H1 (cell line): ENCODE measurements around the gene TMPRSS4. TPM values are rescaled to one million over a fixed set of nuclear protein-coding genes. Genes with fewer than 3 reads are reported as not detected.

ENCODE experiments used
- CTCF ChIA-PET: fragments of 300-600 bp; sonication (Branson Sonifier 250); formaldehyde crosslinking; loops from one replicate; lab custom pipeline; 2021; ENCODE audit not compliant: partially characterized antibody; lab: Charles Lee
- POLR2A ChIA-PET: fragments of 300-600 bp; sonication (Branson Sonifier 250); formaldehyde crosslinking; loops from one replicate; lab custom pipeline; 2021; ENCODE audit warnings: inconsistent platforms; ENCODE audit not compliant: partially characterized antibody; lab: Charles Lee
- DNase-seq, 2 experiments: peaks; one replicate each; pipeline versions ENCODE4 v3.0.0 to v3.0.0-alpha.2; 2010 to 2022; ENCODE audit warnings: low spot score in 2 of 2, low read depth in 1 of 2, mixed read lengths in 1 of 2
- FAIRE-seq: peaks from 2 replicates; lab custom pipeline; 2011; peaks lifted over from hg19 to GRCh38; lab: Jason Lieb, UNC
- H2AFZ ChIP-seq: 2 replicates; pipeline ENCODE4 v1.8.1; 2012; ENCODE audit warnings: low read length, inconsistent platforms
- H2AK5ac ChIP-seq: 2 replicates; pipeline ENCODE4 v1.6.1; 2013; ENCODE audit warnings: low read depth, low read length
- H2BK120ac ChIP-seq: replicated peaks from 2 replicates; pipeline ENCODE3; 2013; ENCODE audit warnings: low read depth, low read length, inconsistent platforms
- H2BK12ac ChIP-seq: 2 replicates; pipeline ENCODE4 v1.6.1; 2013; ENCODE audit warnings: low read depth, low read length
- H2BK15ac ChIP-seq: 2 replicates; pipeline ENCODE4 v1.6.1; 2013; ENCODE audit warnings: low read length
- H2BK20ac ChIP-seq: 2 replicates; pipeline ENCODE4 v1.6.1; 2013; ENCODE audit warnings: low read length
- H2BK5ac ChIP-seq: 2 replicates; pipeline ENCODE4 v1.6.1; 2013; ENCODE audit warnings: low read depth, low read length
- H3K14ac ChIP-seq: 2 replicates; pipeline ENCODE4 v1.6.1; 2013; ENCODE audit warnings: inconsistent platforms; ENCODE audit not compliant: insufficient read length
- H3K18ac ChIP-seq: 2 replicates; pipeline ENCODE4 v1.6.1; 2013; ENCODE audit warnings: low read length; ENCODE audit errors: extremely low read depth
- H3K23ac ChIP-seq: 2 replicates; pipeline ENCODE4 v1.6.1; 2013; ENCODE audit warnings: inconsistent platforms; ENCODE audit not compliant: insufficient read length
- H3K23me2 ChIP-seq: 2 replicates; pipeline ENCODE4 v1.6.1; 2013; ENCODE audit warnings: low read depth, low read length
- H3K27ac ChIP-seq: 2 replicates; pipeline ENCODE4 v1.6.1; 2011; ENCODE audit warnings: low read depth, low read length, inconsistent platforms
- H3K27me3 ChIP-seq, 4 experiments: replicated peaks in 1 of 4; 1 replicate in 1 of 4; 2 replicates in 3 of 4; pipeline versions ENCODE4 v1.6.1 to v1.8.1; 2011 to 2013; ENCODE audit warnings: low read length in 3 of 4, mild to moderate bottlenecking in 3 of 4, inconsistent platforms in 2 of 4, mixed read lengths in 2 of 4, moderate library complexity in 1 of 4; ENCODE audit not compliant: control insufficient read depth in 3 of 4, insufficient read depth in 3 of 4; ENCODE audit errors: extremely low read depth in 1 of 4
- H3K36me3 ChIP-seq, 4 experiments: 2 replicates each; pipeline versions ENCODE4 v1.6.1 to v1.8.1; 2011 to 2013; ENCODE audit warnings: mild to moderate bottlenecking in 4 of 4, low read length in 3 of 4, moderate library complexity in 2 of 4, control low read depth in 1 of 4, inconsistent platforms in 1 of 4; ENCODE audit not compliant: insufficient read depth in 4 of 4, control insufficient read depth in 2 of 4
- H3K4ac ChIP-seq: replicated peaks from 2 replicates; pipeline ENCODE3; 2013; ENCODE audit warnings: low read length, low read depth, mixed read lengths, inconsistent platforms; ENCODE audit not compliant: insufficient read length
- H3K4me1 ChIP-seq, 4 experiments: replicated peaks in 1 of 4; 1 replicate in 1 of 4; 2 replicates in 3 of 4; pipeline versions ENCODE4 v1.6.1 to v1.8.1; 2011 to 2013; ENCODE audit warnings: low read length in 3 of 4, inconsistent platforms in 2 of 4, mixed read lengths in 1 of 4; ENCODE audit not compliant: insufficient read depth in 4 of 4, control insufficient read depth in 3 of 4
- H3K4me2 ChIP-seq, 2 experiments: 2 replicates each; pipeline versions ENCODE4 v1.6.1 to v1.8.1; 2011 to 2013; ENCODE audit warnings: low read depth in 2 of 2, low read length in 2 of 2, control low read depth in 1 of 2, inconsistent platforms in 1 of 2, mild to moderate bottlenecking in 1 of 2; ENCODE audit not compliant: insufficient read depth in 1 of 2
- H3K4me3 ChIP-seq, 4 experiments: fragments of 200-600, 300-600 bp in 1 of 4; sonication (generic), shearing (Covaris generic), sonication (Bioruptor Twin) in 1 of 4; 2 replicates each; pipeline versions ENCODE4 v1.5.1 to v1.8.1; 2011 to 2016; ENCODE audit warnings: low read length in 4 of 4, low read depth in 3 of 4, control low read depth in 2 of 4, inconsistent platforms in 2 of 4, mild to moderate bottlenecking in 2 of 4, mixed read lengths in 1 of 4, moderate library complexity in 1 of 4; ENCODE audit not compliant: insufficient read depth in 2 of 4; ENCODE audit errors: extremely low read depth in 1 of 4
- H3K56ac ChIP-seq: replicated peaks from 2 replicates; pipeline ENCODE3; 2013; ENCODE audit warnings: low read depth, mild to moderate bottlenecking, mixed read lengths, low read length, inconsistent platforms; ENCODE audit not compliant: insufficient read length
- H3K79me1 ChIP-seq: 2 replicates; pipeline ENCODE4 v1.6.1; 2013; ENCODE audit warnings: low read depth, low read length, control low read depth
- H3K79me2 ChIP-seq, 2 experiments: 2 replicates each; pipeline versions ENCODE4 v1.6.1 to v1.8.1; 2012 to 2013; ENCODE audit warnings: low read length in 2 of 2, mild to moderate bottlenecking in 2 of 2, inconsistent platforms in 1 of 2; ENCODE audit not compliant: insufficient read depth in 2 of 2, control insufficient read depth in 1 of 2
- H3K9ac ChIP-seq, 4 experiments: replicated peaks in 1 of 4; 1 replicate in 1 of 4; 2 replicates in 3 of 4; pipeline versions ENCODE4 v1.6.1 to v1.8.1; 2011 to 2013; ENCODE audit warnings: low read depth in 3 of 4, low read length in 3 of 4, control low read depth in 2 of 4, mild to moderate bottlenecking in 2 of 4, moderate library complexity in 2 of 4, inconsistent platforms in 1 of 4; ENCODE audit errors: extremely low read depth in 1 of 4
- H3K9me3 ChIP-seq, 2 experiments: 2 replicates each; pipeline versions ENCODE4 v1.6.1 to v1.8.1; 2012 to 2013; ENCODE audit warnings: mild to moderate bottlenecking in 2 of 2, moderate library complexity in 2 of 2, control low read depth in 1 of 2, inconsistent platforms in 1 of 2, low read depth in 1 of 2, low read length in 1 of 2, mixed read lengths in 1 of 2; ENCODE audit not compliant: insufficient read depth in 2 of 2
- H4K20me1 ChIP-seq, 2 experiments: replicated peaks in 1 of 2; 2 replicates each; pipeline versions ENCODE3 to v1.8.1; 2011 to 2013; ENCODE audit warnings: inconsistent platforms in 2 of 2, low read length in 2 of 2, mild to moderate bottlenecking in 1 of 2; ENCODE audit not compliant: insufficient read depth in 2 of 2, control insufficient read depth in 1 of 2
- H4K5ac ChIP-seq: 2 replicates; pipeline ENCODE4 v1.6.1; 2013; ENCODE audit warnings: low read length, low read depth, mixed read lengths, inconsistent platforms; ENCODE audit not compliant: insufficient read length
- H4K8ac ChIP-seq: 2 replicates; pipeline ENCODE4 v1.8.0; 2013; ENCODE audit warnings: mild to moderate bottlenecking, moderate library complexity, low read length, inconsistent platforms; ENCODE audit not compliant: insufficient read depth; ENCODE audit errors: extremely low read depth
- H4K91ac ChIP-seq: replicated peaks from 2 replicates; pipeline ENCODE3; 2013; ENCODE audit warnings: low read length, mixed read lengths, inconsistent platforms; ENCODE audit not compliant: insufficient read length
- BCL11A ChIP-seq, 2 experiments: IDR thresholded peaks; one replicate each; pipeline ENCODE4 v1.6.1; 2011; ENCODE audit warnings: low read depth in 2 of 2, low read length in 2 of 2, mild to moderate bottlenecking in 2 of 2
- CREB1 ChIP-seq: IDR thresholded peaks from 2 replicates; pipeline ENCODE4 v1.6.1; 2012; ENCODE audit warnings: inconsistent platforms
- KDM1A ChIP-seq: fragments of 200-600, 300-600 bp; sonication (generic); IDR thresholded peaks from 2 replicates; pipeline ENCODE4 v1.7.1; 2016; ENCODE audit warnings: mild to moderate bottlenecking, low read length, borderline replicate concordance
- MAFK ChIP-seq: IDR thresholded peaks from 2 replicates; pipeline ENCODE4 v1.6.1; 2012; ENCODE audit warnings: low read depth, mild to moderate bottlenecking, improper control_type of control experiment, low read length
- NANOG ChIP-seq: IDR thresholded peaks from 2 replicates; pipeline ENCODE4 v1.6.1; 2011; ENCODE audit warnings: low read length, low read depth, mild to moderate bottlenecking, inconsistent platforms; ENCODE audit not compliant: insufficient read depth, poor library complexity, severe bottlenecking
- RFX5 ChIP-seq: IDR thresholded peaks from 2 replicates; pipeline ENCODE4 v1.6.1; 2011; ENCODE audit warnings: low read depth, low read length, improper control_type of control experiment, borderline replicate concordance
- SUZ12 ChIP-seq: fragments of 200-600 bp; sonication (generic); IDR thresholded peaks from 2 replicates; pipeline ENCODE4 v1.6.1; 2012; ENCODE audit warnings: mild to moderate bottlenecking, inconsistent platforms, low read length, moderate library complexity, mixed read lengths
- TAF1 ChIP-seq: IDR thresholded peaks from 2 replicates; pipeline ENCODE4 v1.6.1; 2011; ENCODE audit warnings: mild to moderate bottlenecking, low read depth, low read length
- TCF12 ChIP-seq: IDR thresholded peaks from 2 replicates; pipeline ENCODE4 v1.6.1; 2011; ENCODE audit warnings: low read depth, mild to moderate bottlenecking, low read length
- WGBS, 2 experiments: shearing (Covaris generic) in 1 of 2; methylation state at CpG; one replicate each; pipeline versions ENCODE4 v1.1.6 to v1.1.7; 2013 to 2015; ENCODE audit warnings: low lambda C conversion rate in 2 of 2, mixed read lengths in 2 of 2, inconsistent platforms in 1 of 2, low coverage in 1 of 2, missing lambda C conversion rate in 1 of 2; ENCODE audit not compliant: insufficient replicate concordance in 2 of 2, insufficient coverage in 1 of 2, insufficient read length in 1 of 2; ENCODE audit errors: extremely low coverage in 1 of 2, missing lambda C conversion rate in 1 of 2; 5-methylcytosine and 5-hydroxymethylcytosine counted together
- polyA plus RNA-seq, 7 experiments: library from polyadenylated mRNA; depleted of rRNA in 3 of 7; stranded (reverse) in 5 of 7; unstranded in 2 of 7; fragments of >200 nt in 5 of 7; fragments of 200-250 nt in 2 of 7; gene quantifications; 1 replicate in 5 of 7; 2 replicates in 1 of 7; 4 replicates in 1 of 7; pipeline versions ENCODE4 v1.2.1 to v1.2.3, GENCODE V29; 2011 to 2013; ENCODE audit warnings: missing spikeins in 2 of 7, mixed read lengths in 2 of 7
- total RNA-seq: library from RNA; stranded (reverse); fragmentation: NEBNext Ultra II Directional; extraction: Animal tissue kit (Norgen Biotek cat#: 25700); gene quantifications from 2 replicates; pipeline ENCODE4 v1.2.1, GENCODE V29; 2021
- TF ChIP-seq, protein P1 (sequence below): IDR thresholded peaks from 2 replicates; pipeline ENCODE4 v1.6.1; 2011; ENCODE audit warnings: low read depth, mild to moderate bottlenecking, low read length; ENCODE audit not compliant: insufficient read depth
- TF ChIP-seq, protein P2 (sequence below), 3 experiments: IDR thresholded peaks; 1 replicate in 2 of 3; 2 replicates in 1 of 3; pipeline versions ENCODE4 v1.5.1 to v1.6.1; 2011; ENCODE audit warnings: low read length in 3 of 3, mild to moderate bottlenecking in 3 of 3, inconsistent platforms in 2 of 3, low read depth in 1 of 3, moderate library complexity in 1 of 3; ENCODE audit not compliant: insufficient read depth in 1 of 3; ENCODE audit errors: control extremely low read depth in 1 of 3

The TMPRSS4 gene
- total and polyA plus RNA-seq, 2 of the 8 experiments (the other 6 are each of a cell fraction or from before 2014, with no cell fraction given) = 0.11 to 0.58 TPM

DNA sequence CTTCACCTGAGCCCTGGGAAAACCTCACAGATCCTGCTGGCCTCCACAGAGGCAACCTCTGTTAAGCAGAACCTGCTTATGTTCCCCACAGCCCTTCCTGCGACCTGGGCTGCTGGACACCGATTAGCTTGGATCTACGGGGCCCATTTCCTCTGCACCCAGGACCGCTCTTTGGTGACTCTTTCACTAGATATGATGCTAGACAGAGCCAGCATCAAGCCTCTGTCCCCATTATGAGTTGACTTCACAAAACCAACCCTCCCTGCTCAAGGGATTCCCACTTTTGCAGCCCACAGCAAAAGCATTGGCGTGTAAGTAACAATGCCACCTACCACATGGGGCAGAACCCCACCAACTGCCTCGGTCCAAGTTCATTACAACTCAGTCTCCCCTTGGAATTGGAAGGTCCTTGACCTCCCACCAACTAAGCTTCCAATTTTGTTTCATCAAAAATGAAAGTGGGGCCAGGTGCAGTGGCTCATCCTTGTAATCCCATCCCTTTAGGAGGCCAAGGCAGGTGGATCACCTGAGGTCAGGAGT, 15.2 kb upstream of the TMPRSS4 start:
- CTCF ChIA-PET = interaction anchor here (0.7 to 1.9 kb wide), 10 partner anchors 8 to 243 kb away, joined by 3 to 5 read pairs (median 4); no protein-coding TSS in a partner anchor
- TF ChIP-seq TCF12 = no peak
- no peak for TF ChIP-seq MAFK
- TF ChIP-seq CREB1 = no peak
- TF ChIP-seq TAF1 = no peak
- no peak for TF ChIP-seq SUZ12
- TF ChIP-seq, protein P1, sequence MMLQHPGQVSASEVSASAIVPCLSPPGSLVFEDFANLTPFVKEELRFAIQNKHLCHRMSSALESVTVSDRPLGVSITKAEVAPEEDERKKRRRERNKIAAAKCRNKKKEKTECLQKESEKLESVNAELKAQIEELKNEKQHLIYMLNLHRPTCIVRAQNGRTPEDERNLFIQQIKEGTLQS = no peak
- no peak for TF ChIP-seq BCL11A (IDR thresholded peaks at IDR 0.05; ENCODE audit: low read depth in 2 of 2, low read length in 2 of 2)
- no peak for TF ChIP-seq KDM1A
- TF ChIP-seq RFX5 = no peak
- no peak for TF ChIP-seq NANOG
- TF ChIP-seq, protein P2, sequence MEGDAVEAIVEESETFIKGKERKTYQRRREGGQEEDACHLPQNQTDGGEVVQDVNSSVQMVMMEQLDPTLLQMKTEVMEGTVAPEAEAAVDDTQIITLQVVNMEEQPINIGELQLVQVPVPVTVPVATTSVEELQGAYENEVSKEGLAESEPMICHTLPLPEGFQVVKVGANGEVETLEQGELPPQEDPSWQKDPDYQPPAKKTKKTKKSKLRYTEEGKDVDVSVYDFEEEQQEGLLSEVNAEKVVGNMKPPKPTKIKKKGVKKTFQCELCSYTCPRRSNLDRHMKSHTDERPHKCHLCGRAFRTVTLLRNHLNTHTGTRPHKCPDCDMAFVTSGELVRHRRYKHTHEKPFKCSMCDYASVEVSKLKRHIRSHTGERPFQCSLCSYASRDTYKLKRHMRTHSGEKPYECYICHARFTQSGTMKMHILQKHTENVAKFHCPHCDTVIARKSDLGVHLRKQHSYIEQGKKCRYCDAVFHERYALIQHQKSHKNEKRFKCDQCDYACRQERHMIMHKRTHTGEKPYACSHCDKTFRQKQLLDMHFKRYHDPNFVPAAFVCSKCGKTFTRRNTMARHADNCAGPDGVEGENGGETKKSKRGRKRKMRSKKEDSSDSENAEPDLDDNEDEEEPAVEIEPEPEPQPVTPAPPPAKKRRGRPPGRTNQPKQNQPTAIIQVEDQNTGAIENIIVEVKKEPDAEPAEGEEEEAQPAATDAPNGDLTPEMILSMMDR (IDR thresholded peaks at IDR 0.05; ENCODE audit: control extremely low read depth in 1 of 3, insufficient read depth in 1 of 3, low read depth in 1 of 3, low read length in 3 of 3) = no peak

More for the DNA sequence above, 15.2 kb upstream of the TMPRSS4 start:
- no peaks in the 10 kb centered on the region for H3K4me1 ChIP-seq
- no peaks in the 10 kb centered on the region for H3K9me3 ChIP-seq
- no peak overlapping the region for H2BK12ac ChIP-seq
- H3K4ac ChIP-seq = no peak overlapping the region
- no peak overlapping the region for H2BK5ac ChIP-seq
- no peaks in the 10 kb centered on the region for H3K23me2 ChIP-seq
- H3K14ac ChIP-seq = no peak overlapping the region
- H2BK120ac ChIP-seq = no peak overlapping the region
- POLR2A ChIA-PET = interaction anchor here (1.1 kb wide), 1 partner anchor 47 kb away, joined by 3 read pairs; no protein-coding TSS in a partner anchor
- no peaks in the 10 kb centered on the region for H3K79me1 ChIP-seq
- no peaks in the 10 kb centered on the region for H4K20me1 ChIP-seq
- no peak overlapping the region for H3K23ac ChIP-seq
- H3K27me3 ChIP-seq = no peaks in the 10 kb centered on the region
- no peak overlapping the region for H3K4me2 ChIP-seq
- WGBS, 2 experiments = 96% methylated on average over 6 of the region's 6 CpGs; no CpG with 5 or more reads in 1 of the 2 experiments
- H2AFZ ChIP-seq = no peak overlapping the region
- no peak overlapping the region for H4K8ac ChIP-seq
- H3K79me2 ChIP-seq = no peaks in the 10 kb centered on the region
- H3K56ac ChIP-seq = no peak overlapping the region
- H3K27ac ChIP-seq = no peak overlapping the region
- H2BK15ac ChIP-seq = no peak overlapping the region
- no peak overlapping the region for H4K5ac ChIP-seq
- H3K9ac ChIP-seq = no peak overlapping the region
- H2AK5ac ChIP-seq = no peak overlapping the region
- no peak overlapping the region for H4K91ac ChIP-seq
- H3K4me3 ChIP-seq = no peak overlapping the region
- DNase-seq (no peak), FAIRE-seq (no peak)
- H3K36me3 ChIP-seq = no peaks in the 10 kb centered on the region
- no peak overlapping the region for H3K18ac ChIP-seq
- H2BK20ac ChIP-seq = no peak overlapping the region
